Pulmonary artery endothelial cell (primary cell): ENCODE data around the gene SF3B6. TPM values are rescaled to one million over a fixed set of nuclear protein-coding genes. Genes with fewer than 3 reads are reported as not detected.
"Not testable (repeated sequence)": the region's sequence is repeated elsewhere in the genome, so short reads cannot be mapped to it uniquely, and the experiment has no call there.

Source experiments
- DNase-seq: peaks from one replicate; pipeline ENCODE4 v3.0.0-alpha.2; 2011; ENCODE audit warnings: low read depth, low spot score
- total RNA-seq: library from RNA; depleted of rRNA; stranded (reverse); fragments of >200 nt; gene quantifications from 2 replicates; pipeline ENCODE4 v1.2.3, GENCODE V29; 2014

Gene SF3B6
- total RNA-seq, 1 donor from 2014 or later: 232 TPM

- DNase-seq: not testable (repeated sequence)
Observed at GRCh38 chr2:24095171-24095677, 19.1 kb upstream of the SF3B6 start.

- not testable (repeated sequence) for DNase-seq
Observed at GRCh38 chr2:24093270-24093669, 17.1 kb upstream of the SF3B6 start.

- DNase-seq: no peak
Observed at GRCh38 chr2:24088821-24089359, 12.8 kb upstream of the SF3B6 start.

- no peak for DNase-seq
Observed at GRCh38 chr2:24087032-24087431, 10.9 kb upstream of the SF3B6 start.

- DNase-seq: no peak
Observed at GRCh38 chr2:24086241-24086640, 10.1 kb upstream of the SF3B6 start.

GRCh38 chr2:24085200-24085489, 9.0 kb upstream of the SF3B6 start:
- DNase-seq: no peak

GRCh38 chr2:24084386-24085199, 8.5 kb upstream of the SF3B6 start, which contains the start of gene TP53I3:
TP53I3 (minus strand) TSS chr2:24084834; CDS start chr2:24084326, 508 bp downstream.
- peak; percentile 74 for DNase-seq

GRCh38 chr2:24083567-24084385, 7.7 kb upstream of the SF3B6 start:
- peak; percentile 40 for DNase-seq

- no peak for DNase-seq
Observed at GRCh38 chr2:24082787-24083566, 6.9 kb upstream of the SF3B6 start.

- DNase-seq: no peak
Observed at GRCh38 chr2:24080701-24081100, 4.6 kb upstream of the SF3B6 start.

GRCh38 chr2:24077879-24078278, 1.8 kb upstream of the SF3B6 start:
- no peak for DNase-seq

- DNase-seq: no peak
Observed at GRCh38 chr2:24077535-24077877, 1.4 kb upstream of the SF3B6 start.

- DNase-seq: no peak
Observed at GRCh38 chr2:24076849-24077534, 866 bp upstream of the SF3B6 start.

GRCh38 chr2:24075259-24075658, 867 bp downstream of the SF3B6 start:
- no peak for DNase-seq

GRCh38 chr2:24073816-24074215, 2.3 kb downstream of the SF3B6 start:
- no peak for DNase-seq

GRCh38 chr2:24072259-24072658, 3.9 kb downstream of the SF3B6 start:
- DNase-seq: no peak

GRCh38 chr2:24065341-24065740, 10.8 kb downstream of the SF3B6 start:
- DNase-seq: no peak

GRCh38 chr2:24058564-24059271, 17.4 kb downstream of the SF3B6 start:
- DNase-seq: no peak

GRCh38 chr2:24055750-24056149, 20.4 kb downstream of the SF3B6 start:
- DNase-seq: no peak

GRCh38 chr2:24054366-24055010, 21.6 kb downstream of the SF3B6 start:
- DNase-seq: no peak
